Activated CD8-positive, alpha-beta memory T cell treated with anti-CD3 and anti-CD28 coated beads for 48 hours (primary cell): ENCODE data around the gene NSD2.

Experiments
- DNase-seq, 3 experiments: peaks; one replicate each; pipeline ENCODE4 v3.0.0-alpha.2; 2020; ENCODE audit warnings: low read depth in 2 of 3, low spot score in 2 of 3

NSD2 gene

DNA sequence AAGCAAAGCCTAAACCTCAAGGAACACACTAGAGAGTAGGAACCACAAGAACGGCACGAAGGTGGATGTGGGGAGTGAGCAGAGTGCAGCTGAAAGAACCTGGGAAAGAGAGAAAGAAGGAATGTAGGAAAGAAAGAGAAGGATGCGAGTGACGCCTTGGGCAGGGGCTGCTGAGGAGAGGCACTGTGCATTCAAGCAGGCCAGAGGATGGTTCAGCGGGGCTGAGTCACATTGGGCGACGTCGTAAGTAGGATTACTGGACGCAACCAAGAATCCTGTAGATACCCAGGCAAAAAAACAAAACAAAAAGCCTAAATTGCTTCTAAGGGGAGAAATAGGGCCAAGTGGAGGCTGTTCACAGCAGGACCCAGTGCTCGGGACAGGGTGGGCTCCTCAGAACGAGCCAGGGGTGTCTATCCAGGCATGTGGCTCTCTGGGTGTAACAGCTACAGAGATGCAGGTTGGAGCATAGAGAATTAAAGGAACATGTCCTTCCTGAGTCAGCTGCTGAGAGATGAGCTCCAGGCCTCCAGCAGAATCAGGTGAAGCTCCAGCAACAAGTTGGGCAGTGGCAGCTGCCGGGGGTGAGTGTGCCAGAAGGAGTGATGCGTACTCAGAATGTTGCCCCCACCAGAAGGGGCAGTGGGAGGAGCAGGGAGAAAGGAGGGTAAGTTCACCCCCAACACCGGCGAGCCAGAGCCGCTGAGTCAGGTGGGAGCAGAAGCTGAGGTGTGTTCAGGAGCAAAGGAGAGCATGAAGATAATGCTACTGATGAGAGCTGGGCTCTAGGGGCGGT is 98.9 kb downstream of the NSD2 start:
- no peak for DNase-seq

DNA sequence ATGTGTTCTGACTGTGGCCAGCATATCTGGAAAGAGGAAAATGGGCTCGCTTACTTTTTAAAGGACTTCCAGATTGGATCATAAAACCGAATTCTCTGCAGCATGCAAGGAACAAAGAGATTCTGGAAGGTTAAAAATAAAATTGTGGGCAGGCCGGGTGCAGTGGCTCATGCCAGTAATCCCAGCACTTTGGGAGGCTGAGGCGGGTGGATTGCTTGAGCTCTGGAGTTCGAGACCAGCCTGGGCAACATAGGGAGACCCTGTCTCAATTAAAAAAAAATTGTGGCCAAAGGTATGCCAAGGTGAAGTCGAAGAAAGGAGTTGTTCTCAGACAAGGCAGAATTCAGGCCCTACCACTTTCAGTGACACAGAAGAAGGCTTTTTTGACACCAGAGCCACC is 99.7 kb downstream of the NSD2 start:
- no peak for DNase-seq

DNA sequence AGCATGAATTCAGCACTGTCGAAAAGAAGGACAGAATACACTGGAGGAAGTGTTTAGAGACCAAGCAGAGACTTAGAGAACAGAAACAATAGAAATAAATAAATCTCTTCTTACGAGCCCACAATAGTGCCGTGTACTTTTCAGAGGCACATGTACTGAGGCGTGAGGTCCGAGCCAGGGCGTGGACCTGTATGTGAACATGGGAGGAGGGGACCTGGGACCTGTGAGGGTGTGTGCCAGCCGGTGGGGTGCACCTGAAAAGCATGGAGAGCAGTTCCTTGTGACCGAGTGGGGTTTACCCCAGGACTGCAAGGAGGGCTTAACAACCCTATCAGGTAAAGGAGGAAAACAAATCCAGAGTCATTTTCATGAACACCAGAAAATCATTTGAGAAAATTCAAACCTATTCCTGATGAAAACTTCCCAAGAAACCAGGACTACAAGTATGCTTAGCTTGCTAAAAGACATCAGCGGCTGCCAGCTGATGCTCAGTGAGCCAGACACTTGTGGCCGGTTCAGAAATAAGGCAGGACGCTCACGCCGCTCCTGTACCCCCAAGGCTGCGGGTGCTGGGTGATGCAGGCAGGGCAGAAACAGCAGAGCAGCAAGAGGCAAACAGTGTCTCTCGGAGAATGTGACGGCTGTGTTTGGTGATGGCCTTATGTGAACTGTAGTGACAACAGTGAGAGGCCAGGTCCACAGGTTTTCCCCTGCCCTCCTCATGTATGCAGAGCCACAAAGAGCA is 100.4 kb downstream of the NSD2 start:
- no peak for DNase-seq

DNA sequence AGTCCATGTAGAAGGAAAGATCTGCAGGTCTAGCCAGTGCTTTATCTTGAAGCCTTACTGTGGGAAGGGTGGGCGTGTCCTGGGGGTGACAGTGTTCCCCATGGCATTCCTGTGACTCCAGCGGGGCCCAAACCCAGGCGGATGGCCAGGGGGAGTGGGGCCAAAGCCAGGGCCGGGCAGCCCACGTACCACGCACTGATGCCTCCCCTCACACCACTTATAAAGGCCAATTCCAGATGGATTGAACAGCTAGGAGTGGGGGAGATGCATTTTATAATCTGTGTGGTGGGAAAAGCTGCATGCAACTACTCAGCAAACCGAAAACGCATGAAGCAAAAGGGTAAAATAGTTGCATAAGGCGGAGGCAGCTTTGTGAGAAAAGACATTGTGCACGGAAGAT is 101.2 kb downstream of the NSD2 start:
- no peak for DNase-seq

DNA sequence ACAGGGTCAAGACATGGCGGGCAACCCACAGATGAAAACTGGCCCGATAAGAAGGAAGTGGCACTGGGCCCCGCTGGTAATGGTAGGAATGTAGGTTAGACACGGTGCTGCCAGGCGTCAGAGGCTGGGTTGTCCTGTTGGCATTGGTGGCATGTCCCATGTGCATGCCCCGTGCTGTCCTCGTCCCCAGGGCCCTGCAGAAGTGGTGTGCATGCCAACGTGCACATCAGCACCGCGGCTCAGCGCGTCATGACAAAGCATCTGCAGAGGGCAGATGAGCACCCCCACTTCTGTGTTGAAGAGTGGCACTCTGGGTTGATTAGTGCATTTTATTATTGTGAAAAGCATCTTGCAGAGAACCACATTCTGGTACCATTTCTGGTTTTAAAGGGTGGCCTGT is 102.0 kb downstream of the NSD2 start:
- no peak for DNase-seq

DNA sequence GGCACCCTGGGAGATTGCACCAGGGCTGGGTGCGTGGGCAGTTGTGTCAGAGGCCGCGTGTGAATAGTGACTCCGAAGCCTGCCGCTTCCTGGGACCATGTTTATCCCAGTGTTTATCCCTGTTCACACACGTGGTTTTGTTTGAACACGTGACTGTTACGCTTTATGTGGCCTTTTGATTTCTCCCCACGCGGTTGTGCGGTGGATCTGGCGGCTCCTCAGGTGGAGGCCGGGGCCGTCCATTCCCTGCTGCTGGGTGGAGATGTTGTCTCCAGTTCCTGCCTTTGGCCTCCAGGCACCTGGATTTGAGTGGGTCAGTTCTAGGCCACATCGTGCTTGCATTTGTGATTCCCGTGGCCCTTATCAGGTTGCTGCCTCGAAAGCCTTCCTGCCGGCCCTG is 102.5 kb downstream of the NSD2 start:
- DNase-seq, result no peak

DNA sequence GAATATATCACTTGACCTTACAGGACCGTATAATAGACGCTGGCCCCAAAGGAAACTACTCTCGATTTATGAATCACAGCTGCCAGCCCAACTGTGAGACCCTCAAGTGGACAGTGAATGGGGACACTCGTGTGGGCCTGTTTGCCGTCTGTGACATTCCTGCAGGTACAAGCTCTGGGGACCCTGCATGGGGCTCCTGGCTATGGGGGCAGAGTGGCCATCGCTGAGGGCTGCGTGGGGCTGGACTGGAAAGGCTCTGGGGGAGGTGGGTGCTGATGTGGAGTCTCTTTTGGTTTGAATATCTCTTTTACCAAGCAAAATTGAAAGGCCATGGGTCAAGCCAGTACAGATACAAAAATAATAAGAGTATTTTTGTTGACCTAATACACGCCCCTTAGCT is 103.6 kb downstream of the NSD2 start:
- DNase-seq, result no peak

DNA sequence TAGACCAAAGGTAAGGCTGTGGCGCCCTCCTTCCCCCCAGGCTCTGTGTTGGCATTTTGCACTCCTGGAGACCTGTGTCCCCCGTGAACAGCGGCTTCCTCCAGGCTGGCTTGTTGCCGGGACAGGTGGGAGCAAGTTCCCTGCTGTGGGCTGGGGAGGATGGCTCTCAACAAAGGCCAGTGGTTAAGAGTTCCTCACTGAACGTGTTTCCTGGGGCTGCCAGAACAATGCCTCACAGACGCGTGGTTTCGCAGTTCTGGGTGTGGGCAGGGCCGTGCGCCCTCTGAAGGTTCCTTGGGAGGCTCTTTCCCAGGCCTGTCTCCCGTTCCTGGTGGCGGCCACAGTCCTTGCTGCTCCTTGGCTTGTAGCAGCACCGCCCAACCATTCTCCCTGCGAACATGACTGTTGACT is 104.2 kb downstream of the NSD2 start:
- no peak for DNase-seq

DNA sequence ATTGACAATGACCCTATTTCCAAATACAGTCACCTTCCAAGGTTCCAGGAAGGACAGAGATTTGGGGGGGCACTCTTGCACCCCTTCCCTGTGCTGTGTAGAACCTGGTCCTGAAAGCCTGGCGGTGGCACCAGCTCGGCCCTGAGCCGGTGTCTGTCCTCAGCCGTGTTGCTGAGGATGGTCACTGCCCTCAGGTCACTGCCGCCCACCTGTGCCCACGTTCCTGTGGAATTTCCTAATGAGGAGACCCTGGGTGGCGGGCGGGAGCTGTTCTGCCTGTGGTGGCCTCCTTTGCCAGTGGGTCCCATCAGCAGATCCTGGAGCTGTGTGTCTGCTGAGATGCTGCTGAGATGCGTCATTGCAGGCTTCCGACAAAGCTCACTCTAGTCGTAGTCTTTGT is 104.7 kb downstream of the NSD2 start:
- no peak for DNase-seq

DNA sequence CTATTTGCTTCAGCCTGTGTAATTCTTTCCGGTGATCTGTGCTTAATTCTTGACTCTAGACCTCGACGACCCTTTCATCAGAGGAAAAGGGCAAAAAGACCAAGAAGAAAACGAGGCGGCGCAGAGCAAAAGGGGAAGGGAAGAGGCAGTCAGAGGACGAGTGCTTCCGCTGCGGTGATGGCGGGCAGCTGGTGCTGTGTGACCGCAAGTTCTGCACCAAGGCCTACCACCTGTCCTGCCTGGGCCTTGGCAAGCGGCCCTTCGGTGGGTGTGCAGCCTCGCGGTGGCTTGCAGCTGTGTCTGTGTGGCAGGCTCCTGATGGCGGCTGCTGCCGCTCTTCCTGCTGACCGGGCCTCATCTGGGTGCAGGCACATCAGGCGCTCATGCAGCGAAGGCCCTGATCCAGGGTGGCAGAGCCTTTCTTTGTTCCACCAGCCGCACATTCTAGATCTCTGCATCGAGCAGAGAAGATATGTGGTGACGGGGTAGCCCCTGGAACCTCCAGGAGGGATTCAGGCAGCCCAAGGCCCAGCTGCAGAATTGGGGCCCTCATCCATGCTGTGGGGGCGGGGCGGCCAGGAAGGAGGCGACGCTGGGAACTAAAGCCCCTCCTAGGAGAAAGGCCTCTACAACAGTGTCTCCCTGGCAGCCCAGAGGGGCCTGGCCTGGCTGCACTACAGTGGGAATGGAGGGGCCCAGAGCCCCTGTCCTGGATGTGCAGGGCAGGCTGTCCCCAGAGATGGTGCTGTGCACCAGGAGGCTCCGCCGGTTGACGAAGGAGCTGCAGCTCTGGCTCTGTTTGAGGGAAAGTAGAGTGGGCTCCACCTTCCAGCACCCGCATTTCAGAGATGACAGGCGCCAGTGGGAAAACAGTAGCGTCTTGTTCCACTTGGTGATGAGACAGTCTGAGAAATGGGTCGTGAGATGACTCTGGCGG is 105.5 kb downstream of the NSD2 start:
- DNase-seq, result no peak

DNA sequence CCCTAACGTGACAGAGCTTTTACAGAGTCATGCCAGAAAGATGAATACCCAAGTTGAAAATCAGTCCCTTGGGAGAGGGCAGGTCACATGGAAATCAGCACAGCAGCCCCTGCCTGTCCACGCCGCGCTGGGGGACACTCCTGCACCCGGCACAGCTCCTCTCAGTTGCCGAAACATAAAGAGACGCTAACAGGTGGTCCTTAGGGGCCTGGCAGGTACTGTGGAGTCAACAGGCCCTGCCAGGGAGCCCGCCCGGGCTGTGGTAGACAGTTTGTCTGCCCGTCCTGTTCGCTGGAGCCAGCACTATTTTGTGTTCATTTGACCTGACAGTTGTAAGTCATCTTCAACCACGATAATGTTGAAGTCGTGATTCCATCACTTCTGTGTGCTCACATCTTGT is 107.0 kb downstream of the NSD2 start:
- no peak for DNase-seq

DNA sequence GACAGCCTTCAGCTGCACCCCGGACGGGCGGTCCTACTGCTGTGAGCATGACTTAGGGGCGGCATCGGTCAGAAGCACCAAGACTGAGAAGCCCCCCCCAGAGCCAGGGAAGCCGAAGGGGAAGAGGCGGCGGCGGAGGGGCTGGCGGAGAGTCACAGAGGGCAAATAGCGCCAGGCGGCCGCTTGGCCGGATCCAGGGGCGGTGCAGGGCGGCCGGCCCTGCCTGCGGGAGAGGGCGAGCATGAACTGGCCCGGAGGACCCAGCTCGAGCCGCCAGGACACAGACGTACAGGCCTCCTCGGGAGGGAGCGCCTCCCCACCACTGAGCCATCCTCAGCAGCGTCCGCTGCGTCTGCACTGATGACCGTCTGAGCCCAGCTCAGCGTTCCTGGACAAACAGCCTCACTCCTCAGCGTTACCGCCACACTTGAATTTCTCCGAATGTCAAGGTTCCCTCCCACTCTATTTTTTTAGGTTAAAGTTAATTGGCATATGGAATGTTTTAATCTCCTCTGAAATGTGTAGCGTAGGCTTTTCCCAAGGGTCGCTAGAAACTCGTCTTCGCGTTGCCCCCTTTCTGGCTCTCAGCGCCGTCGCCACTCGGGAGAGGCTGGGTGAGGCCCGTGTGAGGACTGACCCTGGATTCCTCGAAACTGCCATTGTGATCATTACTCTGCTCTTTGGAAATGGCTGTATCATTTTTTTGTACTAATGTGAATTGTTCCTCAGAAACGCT is 107.7 kb downstream of the NSD2 start:
- no peak for DNase-seq

DNA sequence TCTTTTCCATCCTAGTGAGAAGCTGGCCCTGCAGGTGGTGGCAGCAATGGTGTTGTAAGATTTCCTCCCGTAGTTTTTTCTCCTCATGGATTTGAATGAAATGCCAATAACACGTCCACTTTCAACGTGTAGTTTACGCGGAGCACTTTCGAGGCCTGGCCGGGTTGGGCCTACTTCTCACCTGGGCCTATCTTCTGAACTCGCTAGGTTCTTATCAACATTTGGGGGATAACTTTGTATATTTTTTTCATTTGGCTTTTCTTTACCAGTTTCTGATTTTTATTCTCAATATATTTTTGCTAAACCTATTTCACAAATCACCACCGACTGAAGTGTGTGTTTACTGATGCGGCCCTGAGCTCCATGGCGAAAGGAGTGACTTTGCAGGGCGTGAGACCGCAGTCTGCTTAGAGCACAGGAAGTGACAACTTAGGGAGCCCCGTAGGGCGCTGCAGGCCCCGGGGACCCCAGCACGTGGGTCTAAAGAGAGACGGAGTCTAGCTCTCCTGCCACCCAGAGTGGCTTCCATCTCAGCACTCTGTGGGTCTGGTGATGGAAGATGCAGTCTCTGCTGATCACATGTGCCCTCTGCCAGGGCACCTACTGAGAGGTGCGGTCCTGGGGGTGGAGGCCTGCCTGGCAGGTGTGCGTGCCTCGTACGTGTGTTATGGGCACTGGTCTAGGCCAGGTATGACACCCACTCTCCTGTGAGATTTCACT is 108.4 kb downstream of the NSD2 start:
- no peak for DNase-seq

DNA sequence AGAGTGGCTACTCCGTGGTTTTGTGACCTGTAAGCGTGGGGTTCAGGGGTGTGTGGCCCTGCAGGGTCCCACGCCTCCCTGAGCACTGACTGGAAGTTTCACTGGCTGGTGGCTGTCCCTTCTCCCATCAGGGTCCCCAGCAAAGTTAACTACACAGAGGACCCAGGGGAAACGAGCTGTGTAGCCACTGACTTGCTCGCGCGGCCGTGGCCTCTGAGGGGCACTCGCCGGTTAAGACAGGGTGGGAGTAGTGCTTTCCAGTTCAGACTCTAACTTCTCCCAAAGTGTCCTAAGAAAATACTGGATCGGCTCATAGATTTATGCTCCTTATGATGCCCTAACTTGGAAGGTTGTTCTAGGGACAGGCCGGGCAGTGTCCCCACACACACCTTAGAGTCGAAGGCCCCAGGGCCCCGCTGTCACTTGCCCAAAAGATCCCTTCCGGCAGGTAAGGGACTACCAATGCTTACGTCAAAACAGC is 109.4 kb downstream of the NSD2 start:
- no peak for DNase-seq

DNA sequence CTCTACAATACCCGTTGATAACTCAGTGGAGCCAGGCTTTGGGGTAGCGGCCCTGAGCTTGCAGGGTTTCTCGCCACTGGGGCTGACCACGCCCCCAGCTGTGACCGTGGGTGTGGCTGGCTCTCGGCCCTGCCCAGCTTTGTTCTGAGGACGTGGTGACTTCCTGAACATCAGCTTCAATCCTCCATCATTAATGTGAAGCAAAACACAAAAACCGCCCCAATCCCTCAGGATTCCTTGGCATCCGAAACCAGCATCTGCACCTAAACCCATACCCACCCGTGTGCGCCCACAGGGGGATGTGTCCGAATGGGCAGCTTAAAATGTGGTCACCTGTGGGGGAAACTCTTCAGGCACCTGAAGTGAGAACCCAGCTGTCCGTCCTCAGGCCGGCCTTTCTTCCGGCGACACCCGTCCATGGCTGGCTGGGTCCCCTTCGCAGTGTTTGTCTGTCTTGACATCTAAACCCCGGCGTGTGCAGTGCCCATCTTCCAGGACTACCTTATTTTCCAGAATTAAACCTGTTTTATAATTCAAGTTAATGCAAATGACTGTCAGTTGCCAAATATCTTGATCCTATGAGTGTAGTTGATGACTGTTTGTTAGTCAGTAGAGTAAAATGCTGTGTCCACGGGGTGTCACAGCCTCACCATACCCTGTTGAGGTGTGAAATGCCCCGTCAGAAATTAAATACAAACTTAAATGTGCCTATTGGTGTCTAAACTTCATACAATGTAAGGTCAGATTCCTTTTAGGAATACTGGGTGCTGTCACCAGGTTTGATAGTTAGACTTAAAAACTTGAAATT is 110.3 kb downstream of the NSD2 start:
- DNase-seq, result no peak

DNA sequence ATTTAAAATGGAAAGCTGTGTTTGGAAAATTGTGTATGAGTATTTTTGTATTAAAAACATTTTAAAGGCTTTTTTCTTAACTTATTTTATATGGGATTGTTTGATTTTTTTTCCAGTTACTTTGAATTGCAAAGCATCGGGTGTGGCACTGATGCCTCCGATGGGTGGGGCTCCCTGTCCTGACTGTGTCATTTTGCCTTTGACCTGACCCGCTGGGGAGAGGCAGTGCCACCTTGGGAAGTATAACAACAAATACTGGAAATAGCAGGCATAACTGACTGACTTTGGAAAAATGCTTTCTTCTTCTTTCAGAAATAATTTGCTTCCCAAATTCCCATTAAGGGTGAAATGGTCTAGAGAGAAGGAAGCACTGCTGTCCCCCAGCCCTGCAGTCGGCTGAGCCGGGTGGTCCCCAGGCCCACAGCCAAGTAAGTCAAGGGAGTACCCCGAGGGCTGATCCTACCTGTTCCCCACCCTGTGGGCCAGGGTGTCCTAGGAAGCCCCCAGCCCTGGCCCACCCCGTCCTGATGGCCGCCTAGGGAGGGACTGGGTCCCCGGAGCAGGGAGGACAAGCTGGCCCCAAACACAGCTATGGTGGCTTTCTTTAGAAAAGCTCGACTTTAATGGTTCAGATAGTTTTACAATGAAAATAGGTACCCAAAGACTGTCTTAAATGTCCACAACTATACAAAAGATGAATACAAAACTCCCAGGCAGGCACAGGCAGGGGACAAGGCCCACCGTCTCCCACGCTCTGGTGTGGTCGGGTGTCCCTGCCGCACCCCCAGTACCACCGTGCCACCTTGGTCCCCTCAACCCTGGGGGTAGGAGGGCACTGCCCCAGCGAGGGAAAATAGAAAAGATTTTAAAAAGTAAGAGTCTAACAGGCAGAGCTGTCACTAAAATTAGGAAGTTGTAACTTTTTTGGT is 111.2 kb downstream of the NSD2 start:
- no peak for DNase-seq

DNA sequence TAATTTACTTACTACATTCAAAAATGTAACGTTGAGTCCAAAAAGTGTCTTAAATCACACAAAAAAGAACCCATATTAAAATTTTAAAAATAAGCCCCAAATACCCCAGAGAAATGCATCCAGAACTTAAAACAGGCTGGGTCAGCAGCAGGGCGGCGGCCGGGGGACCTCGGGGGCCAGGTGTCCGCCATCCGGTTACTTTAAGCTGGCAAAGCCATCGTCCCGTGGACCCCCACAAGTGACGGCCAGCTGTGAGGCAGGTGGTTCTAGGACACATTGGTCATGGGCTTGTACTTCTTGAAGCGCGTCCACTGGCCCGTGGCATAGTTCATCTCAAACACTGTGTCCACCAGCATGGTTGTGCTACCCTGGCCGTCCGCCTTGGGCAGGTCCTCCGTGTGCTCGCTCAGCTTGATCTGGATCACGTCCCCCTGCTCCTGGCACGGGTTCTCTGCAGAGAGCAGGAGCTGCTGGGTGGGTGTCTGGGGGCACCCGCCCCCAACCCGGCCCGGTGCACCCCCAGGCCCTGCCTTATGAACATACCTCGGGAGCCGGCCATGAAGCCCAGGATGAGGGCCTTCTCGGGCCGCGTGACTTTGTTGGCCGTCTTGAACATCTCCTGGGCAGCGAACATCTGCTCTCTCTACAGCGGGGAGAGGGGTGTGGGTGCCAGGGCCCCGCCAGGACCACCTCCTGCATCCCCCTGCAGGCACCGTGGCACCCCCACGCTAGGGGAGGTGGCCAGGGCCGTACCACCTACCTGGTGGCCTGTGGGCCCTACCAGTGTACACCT is 112.1 kb downstream of the NSD2 start:
- DNase-seq, result no peak
